Esophagus (tissue), 2 donors: ENCODE measurements around the gene ZNF816. TPM values are rescaled to one million over a fixed set of nuclear protein-coding genes. Genes with fewer than 3 reads are reported as not detected.
"Not testable (repeated sequence)": the region's sequence is repeated elsewhere in the genome, so short reads cannot be mapped to it uniquely, and the experiment has no call there.

Experiments
- H3K27ac ChIP-seq, 2 donors: one replicate each; pipeline ENCODE4 v1.5.1; 2013; ENCODE audit warnings: low read depth in 2 of 2, mild to moderate bottlenecking in 2 of 2, inconsistent platforms in 1 of 2, low read length in 1 of 2, moderate library complexity in 1 of 2
- H3K27me3 ChIP-seq, 2 donors: one replicate each; pipeline ENCODE4 v1.6.1; 2013; ENCODE audit warnings: low read length in 2 of 2, control low read depth in 1 of 2, mild to moderate bottlenecking in 1 of 2; ENCODE audit not compliant: insufficient read depth in 2 of 2, control insufficient read depth in 1 of 2
- H3K36me3 ChIP-seq, 2 donors: one replicate each; pipeline ENCODE4 v1.6.1; 2013; ENCODE audit warnings: low read length in 1 of 2; ENCODE audit not compliant: control insufficient read depth in 2 of 2, insufficient read depth in 2 of 2
- H3K4me1 ChIP-seq, 2 donors: one replicate each; pipeline ENCODE4 v1.6.1; 2013; ENCODE audit warnings: low read length in 1 of 2; ENCODE audit not compliant: control insufficient read depth in 2 of 2, insufficient read depth in 2 of 2
- H3K4me3 ChIP-seq, 2 donors: one replicate each; pipeline ENCODE4 v1.5.1; 2013; ENCODE audit warnings: low read length in 2 of 2, mild to moderate bottlenecking in 2 of 2, low read depth in 1 of 2, moderate library complexity in 1 of 2
- H3K9me3 ChIP-seq, 2 donors: one replicate each; pipeline ENCODE4 v1.6.1; 2013; ENCODE audit warnings: mild to moderate bottlenecking in 2 of 2, low read depth in 1 of 2, low read length in 1 of 2, moderate library complexity in 1 of 2; ENCODE audit not compliant: control insufficient read depth in 2 of 2, insufficient read depth in 1 of 2
- WGBS, 2 donors: extraction: QIAGEN DNeasy Blood & Tissue Kit; methylation state at CpG; one replicate each; pipeline ENCODE4 v1.1.7; 2013; 5-methylcytosine and 5-hydroxymethylcytosine counted together
- polyA plus RNA-seq, 2 donors: library from polyadenylated mRNA; stranded (reverse); fragments of 200-250 nt; gene quantifications; one replicate each; pipeline ENCODE4 v1.2.3, GENCODE V29; 2013
- donor health status: healthy with polysubstance abuse.
- donor health status: Bipolar disorder and iron deficiency.

The ZNF816 gene
- polyA plus RNA-seq, 2 donors, result 2.0 to 2.1 TPM

DNA sequence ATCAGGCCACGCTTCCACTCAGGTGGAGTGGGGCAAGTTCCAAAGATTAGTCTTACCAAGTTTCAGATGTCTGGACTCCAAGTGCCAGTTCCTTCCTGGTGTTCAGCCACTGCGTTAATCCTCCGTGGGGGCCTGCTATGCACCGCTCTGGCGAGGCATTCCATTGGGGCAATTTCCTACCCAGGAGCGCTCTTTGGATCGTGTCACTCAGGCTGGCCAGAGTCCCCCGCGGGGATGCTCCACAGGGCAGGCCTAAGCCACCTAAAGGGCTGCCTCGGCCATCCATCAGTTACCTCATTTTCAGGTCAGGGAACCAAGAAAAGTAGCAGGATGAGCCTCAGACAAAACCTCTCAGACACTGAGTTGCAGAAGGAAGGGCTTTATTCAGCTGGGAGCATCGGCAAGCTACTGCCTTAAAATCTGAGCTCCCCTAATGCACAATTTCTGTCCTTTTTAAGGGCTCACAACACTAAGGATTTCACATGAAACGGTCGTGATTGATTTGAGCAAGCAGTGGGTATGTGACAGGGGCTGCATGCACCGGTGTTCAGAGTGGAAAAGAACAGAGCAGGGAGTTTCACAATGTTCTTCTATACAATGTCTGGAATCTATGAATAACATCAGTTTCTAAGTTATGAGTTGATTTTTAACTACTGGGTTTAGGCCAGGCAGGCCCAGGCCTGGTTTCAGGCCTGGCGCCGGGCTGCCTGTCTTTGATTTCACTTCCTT is 58.5 kb downstream of the ZNF816 start:
- not testable (repeated sequence) for H3K4me3 ChIP-seq, H3K27me3 ChIP-seq, H3K27ac ChIP-seq, H3K4me1 ChIP-seq, H3K9me3 ChIP-seq, H3K36me3 ChIP-seq
- 75 to 82% methylated on average over 16 of the region's 16 CpGs for WGBS, 2 donors

DNA sequence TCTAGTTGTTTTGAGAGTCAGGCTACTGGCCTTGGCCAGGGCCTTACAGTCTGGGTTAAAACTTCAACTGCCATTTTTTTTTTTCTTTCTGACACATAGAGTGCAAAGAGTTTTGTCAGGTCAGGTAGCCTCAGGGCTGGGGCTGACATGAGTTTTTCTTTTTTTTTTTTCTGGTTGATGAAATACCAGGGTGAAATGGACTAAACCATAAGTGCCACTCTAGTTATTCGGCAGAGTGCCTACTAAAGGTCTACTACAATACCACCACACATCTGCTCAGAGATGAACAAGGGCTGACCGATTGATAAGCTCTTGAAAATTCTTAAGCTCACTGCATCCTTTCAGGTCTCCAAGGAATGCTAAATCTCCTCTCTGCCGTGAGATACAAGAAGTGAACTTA is 60.8 kb downstream of the ZNF816 start:
- Histone ChIP-seq H3K27me3 (no peaks in the 10 kb centered on the region), H3K9me3 (peaks cover 0 to 2% of the 10 kb centered on the region in 2 donors), H3K4me1 (peaks cover 0 to 3% of the 10 kb centered on the region in 2 donors), H3K4me3 (no peak overlapping the region), H3K27ac (no peak overlapping the region), H3K36me3 (no peaks in the 10 kb centered on the region)
- WGBS, 2 donors, result 79 to 85% methylated on average over 3 of the region's 3 CpGs

Other genes starting within 250 kb of the ZNF816 start
- 1 to 10 TPM; 1.8 to 3.3 TPM for gene ZNF611, start 227.8 kb downstream of the ZNF816 start, polyA plus RNA-seq
- gene ZNF600, start 176.1 kb downstream of the ZNF816 start, polyA plus RNA-seq, result 10 to 100 TPM in 1 of 2 donors, 1 to 10 TPM in 1; 8.2 to 15.6 TPM
- gene ZNF28, start 141.2 kb downstream of the ZNF816 start, polyA plus RNA-seq, result 1 to 10 TPM; 2.3 to 2.6 TPM
- 1 to 10 TPM; 4.5 to 5.2 TPM for gene ZNF468, start 105.3 kb downstream of the ZNF816 start, polyA plus RNA-seq
- 1 to 10 TPM; 1.6 to 2.5 TPM for gene ZNF320, start 65.2 kb downstream of the ZNF816 start, polyA plus RNA-seq
- 1 to 10 TPM; 1.9 to 2.7 TPM for gene ZNF888, start 39.5 kb downstream of the ZNF816 start, polyA plus RNA-seq
- gene ERVV-1, start 51.0 kb upstream of the ZNF816 start, polyA plus RNA-seq, result not detected
- not detected for gene ERVV-2, start 81.9 kb upstream of the ZNF816 start, polyA plus RNA-seq
- gene ZNF160, start 140.5 kb upstream of the ZNF816 start, polyA plus RNA-seq, result 10 to 100 TPM in 1 of 2 donors, 1 to 10 TPM in 1; 7.6 to 18.2 TPM
- 1 to 10 TPM; 1.4 to 2.3 TPM for gene ZNF415, start 170.0 kb upstream of the ZNF816 start, polyA plus RNA-seq
- 1 to 10 TPM; 1.2 to 1.8 TPM for gene ZNF347, start 196.2 kb upstream of the ZNF816 start, polyA plus RNA-seq
- gene ZNF665, start 230.5 kb upstream of the ZNF816 start, polyA plus RNA-seq, result 1 to 10 TPM; 1.1 to 1.3 TPM